Lower lobe of right lung (tissue), 2 donors: Measurements from ENCODE around the gene TTBK2. TPM values are rescaled to one million over a fixed set of nuclear protein-coding genes. Genes with fewer than 3 reads are reported as not detected.

Experiments used
- ATAC-seq, 2 donors: fragments of 200-7000 bp; cut with Tn5 transposase; one replicate each; pipeline ENCODE4 v1.9.1; 2020 to 2022; ENCODE audit warnings: mild to moderate bottlenecking in 2 of 2, moderate library complexity in 2 of 2
- DNase-seq: peaks from one replicate; pipeline ENCODE4 v3.0.0-alpha.2; 2020
- H3K27ac ChIP-seq: fragments of 200-600 bp; one replicate; pipeline ENCODE4 v1.8.0; 2022
- H3K27me3 ChIP-seq: fragments of 200-600 bp; one replicate; pipeline ENCODE4 v1.8.0; 2022; ENCODE audit warnings: low read depth
- H3K36me3 ChIP-seq: fragments of 200-600 bp; one replicate; pipeline ENCODE4 v1.8.0; 2022; ENCODE audit warnings: mild to moderate bottlenecking
- H3K4me1 ChIP-seq: fragments of 200-600 bp; one replicate; pipeline ENCODE4 v1.8.0; 2022
- H3K4me3 ChIP-seq: fragments of 200-600 bp; one replicate; pipeline ENCODE4 v1.8.0; 2022; ENCODE audit warnings: mild to moderate bottlenecking
- H3K9me3 ChIP-seq: fragments of 200-600 bp; one replicate; pipeline ENCODE4 v1.8.0; 2022
- intact Hi-C: fragments of 100-400 bp; cut with DNase I; formaldehyde crosslinking; loops from one replicate; pipeline ENCODE4 v1.11.0; 2022
- total RNA-seq: library from RNA; stranded (reverse); fragmentation: NEBNext Ultra II Directional; extraction: Animal tissue kit (Norgen Biotek cat#: 25700); gene quantifications from one replicate; pipeline ENCODE4 v1.2.1, GENCODE V29; 2021
- TF ChIP-seq, protein P1 (sequence below): fragments of 200-600 bp; IDR thresholded peaks from one replicate; pipeline ENCODE4 v1.8.0; 2022; ENCODE audit warnings: antibody characterized with exemption, mild to moderate bottlenecking
- donor health status: DM: no; HTN: yes; CAD: no; lungs with severe emphysema.

TTBK2 gene
- total RNA-seq, 1 donor from 2014 or later, result 19.1 TPM

DNA sequence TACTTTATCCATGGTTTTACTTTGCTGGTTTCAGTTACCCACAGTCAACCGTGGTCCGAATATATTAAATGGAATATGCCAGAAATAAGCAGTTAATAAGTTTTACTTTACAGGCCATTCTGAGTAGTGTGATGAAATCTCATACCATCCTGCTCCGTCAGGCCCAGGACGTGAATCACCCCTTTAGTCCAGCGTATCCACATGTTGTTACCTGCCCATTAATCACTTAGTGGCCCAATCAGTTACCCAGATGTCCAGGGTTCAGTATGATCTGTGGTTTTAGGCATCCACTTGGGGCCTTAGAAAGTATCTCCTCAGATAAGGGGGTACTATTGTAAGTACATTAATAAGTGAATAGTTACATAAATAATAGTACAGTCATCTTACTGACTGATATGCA, 88.0 kb downstream of the TTBK2 start:
- Histone ChIP-seq H3K36me3 (peaks cover 14% of the 10 kb centered on the region), H3K27me3 (no peaks in the 10 kb centered on the region), H3K4me3 (no peak overlapping the region), H3K27ac (no peak overlapping the region), H3K4me1 (no peaks in the 10 kb centered on the region), H3K9me3 (no peaks in the 10 kb centered on the region)
- ATAC-seq, result no peak
- intact Hi-C loops, result no loop called here
- no peak for DNase-seq
- TF ChIP-seq, protein P1, sequence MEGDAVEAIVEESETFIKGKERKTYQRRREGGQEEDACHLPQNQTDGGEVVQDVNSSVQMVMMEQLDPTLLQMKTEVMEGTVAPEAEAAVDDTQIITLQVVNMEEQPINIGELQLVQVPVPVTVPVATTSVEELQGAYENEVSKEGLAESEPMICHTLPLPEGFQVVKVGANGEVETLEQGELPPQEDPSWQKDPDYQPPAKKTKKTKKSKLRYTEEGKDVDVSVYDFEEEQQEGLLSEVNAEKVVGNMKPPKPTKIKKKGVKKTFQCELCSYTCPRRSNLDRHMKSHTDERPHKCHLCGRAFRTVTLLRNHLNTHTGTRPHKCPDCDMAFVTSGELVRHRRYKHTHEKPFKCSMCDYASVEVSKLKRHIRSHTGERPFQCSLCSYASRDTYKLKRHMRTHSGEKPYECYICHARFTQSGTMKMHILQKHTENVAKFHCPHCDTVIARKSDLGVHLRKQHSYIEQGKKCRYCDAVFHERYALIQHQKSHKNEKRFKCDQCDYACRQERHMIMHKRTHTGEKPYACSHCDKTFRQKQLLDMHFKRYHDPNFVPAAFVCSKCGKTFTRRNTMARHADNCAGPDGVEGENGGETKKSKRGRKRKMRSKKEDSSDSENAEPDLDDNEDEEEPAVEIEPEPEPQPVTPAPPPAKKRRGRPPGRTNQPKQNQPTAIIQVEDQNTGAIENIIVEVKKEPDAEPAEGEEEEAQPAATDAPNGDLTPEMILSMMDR, result no peak

GRCh38 chr15:42826251-42826890, 94.2 kb downstream of the TTBK2 start:
- peaks cover 32% of the 10 kb centered on the region for H3K36me3 ChIP-seq
- ATAC-seq, result no peak
- no peak overlapping the region for H3K4me3 ChIP-seq
- TF ChIP-seq, protein P1, result no peak
- no peaks in the 10 kb centered on the region for H3K9me3 ChIP-seq
- no peaks in the 10 kb centered on the region for H3K27me3 ChIP-seq
- intact Hi-C loops, result no loop called here
- H3K27ac ChIP-seq, result no peak overlapping the region
- no peak for DNase-seq
- no peaks in the 10 kb centered on the region for H3K4me1 ChIP-seq

DNA sequence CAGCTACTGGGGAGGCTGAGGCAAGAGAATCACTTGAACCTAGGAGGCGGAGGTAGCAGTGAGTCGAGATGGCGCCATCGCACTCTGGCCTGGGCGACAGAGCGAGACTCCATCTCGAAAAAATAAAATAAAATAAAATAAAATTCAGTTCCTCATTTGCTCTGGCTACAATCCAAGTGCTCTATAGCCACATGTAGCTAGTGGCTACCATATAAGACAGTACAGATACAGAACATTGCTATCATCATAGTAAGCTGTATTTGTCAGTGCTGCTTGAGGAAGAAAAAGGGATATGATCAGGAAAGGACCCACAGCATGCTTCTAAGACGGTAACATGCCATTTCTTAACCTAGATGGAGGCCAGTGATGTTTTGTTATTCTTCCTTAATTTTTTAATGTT, 95.0 kb downstream of the TTBK2 start:
- H3K27me3 ChIP-seq, result no peaks in the 10 kb centered on the region
- H3K36me3 ChIP-seq, result peaks cover 32% of the 10 kb centered on the region
- H3K4me1 ChIP-seq, result no peaks in the 10 kb centered on the region
- H3K27ac ChIP-seq, result no peak overlapping the region
- no peak for ATAC-seq
- TF ChIP-seq, protein P1, result no peak
- no peak overlapping the region for H3K4me3 ChIP-seq
- no peak for DNase-seq
- intact Hi-C loops, result no loop called here
- H3K9me3 ChIP-seq, result no peaks in the 10 kb centered on the region

DNA sequence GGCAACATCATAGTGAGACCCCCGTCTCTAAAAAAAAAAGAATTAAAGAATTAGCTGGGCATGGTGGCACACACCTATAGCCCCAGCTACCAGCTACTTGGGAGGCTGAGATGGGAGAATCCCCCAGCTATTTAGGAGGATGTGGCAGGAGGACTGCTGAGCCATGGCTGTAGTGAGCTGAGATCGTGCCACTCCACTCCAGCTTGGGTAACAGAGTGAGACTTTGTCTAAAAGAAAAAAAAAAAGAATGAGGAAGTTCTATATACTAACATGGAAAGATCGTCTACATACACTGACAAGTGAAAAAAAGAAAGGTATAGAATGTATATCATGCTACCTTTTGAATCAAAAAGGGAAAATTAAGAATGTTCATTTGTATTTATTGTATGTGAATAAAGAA, 99.8 kb downstream of the TTBK2 start:
- Histone ChIP-seq H3K27ac (no peak overlapping the region), H3K4me3 (no peak overlapping the region), H3K4me1 (no peaks in the 10 kb centered on the region), H3K9me3 (no peaks in the 10 kb centered on the region), H3K27me3 (no peaks in the 10 kb centered on the region), H3K36me3 (peaks cover 25% of the 10 kb centered on the region)
- TF ChIP-seq, protein P1, result no peak
- DNase-seq (no peak), ATAC-seq (no peak)
- intact Hi-C loops, result no loop called here

- H3K27me3 ChIP-seq, result no peaks in the 10 kb centered on the region
- H3K4me3 ChIP-seq, result no peak overlapping the region
- no peaks in the 10 kb centered on the region for H3K4me1 ChIP-seq
- DNase-seq (no peak), ATAC-seq (no peak)
- no peaks in the 10 kb centered on the region for H3K9me3 ChIP-seq
- TF ChIP-seq, protein P1, result no peak
- H3K27ac ChIP-seq, result no peak overlapping the region
- peaks cover 19% of the 10 kb centered on the region for H3K36me3 ChIP-seq
- intact Hi-C loops, result no loop called here
Observed at GRCh38 chr15:42819786-42820185, 100.8 kb downstream of the TTBK2 start.

DNA sequence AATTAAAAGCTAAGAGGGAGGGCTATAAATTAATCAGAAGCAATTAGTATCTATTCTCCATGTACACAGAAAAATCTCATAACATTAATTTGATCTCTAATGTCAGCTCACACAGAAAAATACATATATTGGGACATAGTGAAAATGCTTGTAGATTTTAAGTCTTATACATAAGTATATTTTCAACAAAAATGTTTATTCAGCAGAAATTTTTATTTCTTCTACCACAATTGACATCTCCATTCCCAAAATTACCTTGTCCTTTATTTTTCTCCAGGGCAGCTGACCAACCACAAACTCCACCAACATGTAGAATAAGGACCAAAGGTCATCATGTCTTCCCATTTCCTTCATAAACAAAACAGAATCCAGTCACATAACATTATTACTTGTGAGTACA, 109.1 kb downstream of the TTBK2 start:
- Histone ChIP-seq H3K4me1 (no peaks in the 10 kb centered on the region), H3K9me3 (no peaks in the 10 kb centered on the region), H3K4me3 (no peak overlapping the region), H3K27ac (no peak overlapping the region), H3K27me3 (no peaks in the 10 kb centered on the region), H3K36me3 (peaks cover 28% of the 10 kb centered on the region)
- no peak for ATAC-seq
- TF ChIP-seq, protein P1, result no peak
- intact Hi-C loops, result no loop called here
- DNase-seq, result no peak
